ACC112 (cell line): ENCODE measurements around the gene MBTD1.
"Not testable (repeated sequence)": the region's sequence is repeated elsewhere in the genome, so short reads cannot be mapped to it uniquely, and the experiment has no call there.

Source experiments
- H2AFZ ChIP-seq: fragments of 200-600 bp; sonication (generic); one replicate; pipeline ENCODE4 v1.6.0; 2017; ENCODE audit warnings: antibody characterized with exemption, low read length; ENCODE audit not compliant: unreplicated experiment
- H3K27ac ChIP-seq: fragments of 200-600 bp; sonication (generic); 2 replicates; pipeline ENCODE4 v1.5.1; 2014; ENCODE audit warnings: low read depth, mild to moderate bottlenecking, antibody characterized with exemption, low read length, moderate library complexity
- H3K27me3 ChIP-seq: fragments of 200-600 bp; sonication (generic); 2 replicates; pipeline ENCODE4 v1.6.1; 2014; ENCODE audit warnings: mild to moderate bottlenecking, antibody characterized with exemption, low read length, moderate library complexity, mixed read lengths; ENCODE audit not compliant: insufficient read depth
- H3K36me3 ChIP-seq: fragments of 200-600 bp; sonication (generic); 2 replicates; pipeline ENCODE4 v1.6.1; 2016; ENCODE audit warnings: mild to moderate bottlenecking, antibody characterized with exemption, low read length, moderate library complexity, mixed read lengths; ENCODE audit not compliant: insufficient read depth
- H3K4me1 ChIP-seq: fragments of 200-600 bp; sonication (generic); one replicate; pipeline ENCODE4 v1.6.1; 2016; ENCODE audit warnings: low read length, mixed read lengths; ENCODE audit not compliant: insufficient read depth, unreplicated experiment, control insufficient read depth
- H3K4me3 ChIP-seq: fragments of 200-600 bp; sonication (generic); 2 replicates; pipeline ENCODE4 v1.5.1; 2014; ENCODE audit warnings: mild to moderate bottlenecking, low read depth, low read length
- H3K79me2 ChIP-seq: fragments of 200-600 bp; sonication (generic); one replicate; pipeline ENCODE4 v1.6.0; 2016; ENCODE audit warnings: low read length; ENCODE audit not compliant: control insufficient read depth, unreplicated experiment, insufficient read depth

MBTD1 gene

GRCh38 chr17:51259564-51260236 is at the start of gene MBTD1:
TSS of gene MBTD1 (minus strand) at chr17:51260049. CDS start at chr17:51225161, 34,888 bp downstream.
- Histone ChIP-seq H3K36me3 (peaks cover 10% of the 10 kb centered on the region; the same call in 1 of the 2 replicates), H2AFZ (peak within 1 kb of the TSS; percentile 97), H3K27ac (peak within 1 kb of the TSS; percentile 98), H3K4me3 (peak within 1 kb of the TSS; percentile 94), H3K79me2 (peaks cover 88% of the 10 kb centered on the region), H3K27me3 (no peaks in the 10 kb centered on the region), H3K4me1 (peaks cover 40% of the 10 kb centered on the region)

GRCh38 chr17:51305182-51305581 is 45.3 kb upstream of the MBTD1 start:
- H3K4me3 ChIP-seq = no peak overlapping the region
- H3K27me3 ChIP-seq = no peaks in the 10 kb centered on the region
- no peaks in the 10 kb centered on the region for H3K79me2 ChIP-seq
- no peak overlapping the region for H3K27ac ChIP-seq
- no peaks in the 10 kb centered on the region for H3K36me3 ChIP-seq
- H3K4me1 ChIP-seq = no peaks in the 10 kb centered on the region
- no peak overlapping the region for H2AFZ ChIP-seq

GRCh38 chr17:51299859-51300258 is 40.0 kb upstream of the MBTD1 start:
- Histone ChIP-seq H3K27ac (no peak overlapping the region), H3K4me1 (no peaks in the 10 kb centered on the region), H3K79me2 (no peaks in the 10 kb centered on the region), H3K4me3 (no peak overlapping the region), H2AFZ (no peak overlapping the region), H3K36me3 (peaks cover 9% of the 10 kb centered on the region), H3K27me3 (no peaks in the 10 kb centered on the region)

GRCh38 chr17:51298508-51299371 is 38.9 kb upstream of the MBTD1 start:
- Histone ChIP-seq H2AFZ (no peak overlapping the region), H3K79me2 (no peaks in the 10 kb centered on the region), H3K27me3 (no peaks in the 10 kb centered on the region), H3K4me1 (no peaks in the 10 kb centered on the region), H3K27ac (no peak overlapping the region), H3K4me3 (no peak overlapping the region), H3K36me3 (peaks cover 11% of the 10 kb centered on the region)

- H3K36me3 ChIP-seq = peaks cover 31% of the 10 kb centered on the region
- H3K4me3 ChIP-seq, H3K27me3 ChIP-seq, H3K27ac ChIP-seq, H3K4me1 ChIP-seq, H2AFZ ChIP-seq, H3K79me2 ChIP-seq: not testable (repeated sequence)
Observed at GRCh38 chr17:51294338-51294737, 34.5 kb upstream of the MBTD1 start.

GRCh38 chr17:51289696-51290111 is 29.9 kb upstream of the MBTD1 start:
- Histone ChIP-seq H3K36me3 (peaks cover 48% of the 10 kb centered on the region), H3K4me1 (no peaks in the 10 kb centered on the region), H3K27ac (no peak overlapping the region), H2AFZ (no peak overlapping the region), H3K27me3 (no peaks in the 10 kb centered on the region), H3K79me2 (no peaks in the 10 kb centered on the region), H3K4me3 (no peak overlapping the region)

GRCh38 chr17:51287412-51287811 is 27.6 kb upstream of the MBTD1 start:
- Histone ChIP-seq H3K27ac (no peak overlapping the region), H2AFZ (no peak overlapping the region), H3K27me3 (no peaks in the 10 kb centered on the region), H3K4me1 (no peaks in the 10 kb centered on the region), H3K4me3 (no peak overlapping the region), H3K79me2 (no peaks in the 10 kb centered on the region), H3K36me3 (peaks cover 42% of the 10 kb centered on the region)

- Histone ChIP-seq H3K27me3 (no peaks in the 10 kb centered on the region), H3K36me3 (peaks cover 33% of the 10 kb centered on the region), H3K79me2 (peaks cover 2% of the 10 kb centered on the region), H2AFZ (no peak overlapping the region), H3K4me1 (peaks cover 12% of the 10 kb centered on the region), H3K27ac (no peak overlapping the region), H3K4me3 (no peak overlapping the region)
Observed at GRCh38 chr17:51279183-51279582, 19.3 kb upstream of the MBTD1 start.

GRCh38 chr17:51275381-51275780 is 15.5 kb upstream of the MBTD1 start:
- Histone ChIP-seq H3K4me3 (peak overlapping the region; percentile 42; the same call in 1 of the 2 replicates), H3K4me1 (peaks cover 13% of the 10 kb centered on the region), H2AFZ (no peak overlapping the region), H3K36me3 (peaks cover 38% of the 10 kb centered on the region), H3K79me2 (peaks cover 15% of the 10 kb centered on the region), H3K27ac (peak overlapping the region; percentile 66), H3K27me3 (no peaks in the 10 kb centered on the region)

GRCh38 chr17:51272812-51273211 is 13.0 kb upstream of the MBTD1 start:
- Histone ChIP-seq H3K4me3 (no peak overlapping the region), H2AFZ (no peak overlapping the region), H3K27ac (no peak overlapping the region), H3K4me1 (peaks cover 11% of the 10 kb centered on the region), H3K79me2 (peaks cover 15% of the 10 kb centered on the region), H3K36me3 (peaks cover 44% of the 10 kb centered on the region), H3K27me3 (no peaks in the 10 kb centered on the region)

GRCh38 chr17:51270636-51271035 is 10.8 kb upstream of the MBTD1 start:
- H2AFZ ChIP-seq = no peak overlapping the region
- H3K27me3 ChIP-seq = no peaks in the 10 kb centered on the region
- peaks cover 9% of the 10 kb centered on the region for H3K4me1 ChIP-seq
- H3K27ac ChIP-seq = no peak overlapping the region
- H3K79me2 ChIP-seq = peaks cover 26% of the 10 kb centered on the region
- H3K4me3 ChIP-seq = no peak overlapping the region
- peaks cover 44% of the 10 kb centered on the region for H3K36me3 ChIP-seq
